Parathyroid adenoma (tissue), 2 donors: ENCODE measurements around the gene PCCA.

Source experiments
- H2AFZ ChIP-seq: fragments of 300-600 bp; sonication (generic); one replicate; pipeline ENCODE4 v1.7.0; 2017; ENCODE audit warnings: antibody characterized with exemption, mild to moderate bottlenecking
- H3K27ac ChIP-seq: fragments of 300-600 bp; sonication (generic); one replicate; pipeline ENCODE4 v1.7.0; 2017
- H3K27me3 ChIP-seq: fragments of 300-600 bp; sonication (generic); one replicate; pipeline ENCODE4 v1.7.0; 2017; ENCODE audit warnings: low read length; ENCODE audit not compliant: control insufficient read depth, insufficient read depth
- H3K36me3 ChIP-seq: fragments of 300-600 bp; sonication (generic); one replicate; pipeline ENCODE4 v1.7.0; 2017; ENCODE audit warnings: low read length; ENCODE audit not compliant: control insufficient read depth, insufficient read depth
- H3K4me1 ChIP-seq: fragments of 300-600 bp; sonication (generic); one replicate; pipeline ENCODE4 v1.7.0; 2017; ENCODE audit warnings: control low read depth
- H3K4me2 ChIP-seq: fragments of 300-600 bp; sonication (generic); one replicate; pipeline ENCODE4 v1.7.0; 2017; ENCODE audit warnings: low read length
- H3K4me3 ChIP-seq: fragments of 300-600 bp; sonication (generic); one replicate; pipeline ENCODE4 v1.7.0; 2017; ENCODE audit warnings: low read depth, low read length
- H3K79me2 ChIP-seq: fragments of 300-600 bp; sonication (generic); one replicate; pipeline ENCODE4 v1.7.0; 2017; ENCODE audit warnings: control low read depth
- H3K9ac ChIP-seq: fragments of 300-600 bp; sonication (generic); one replicate; pipeline ENCODE4 v1.7.0; 2017; ENCODE audit warnings: mild to moderate bottlenecking
- H3K9me3 ChIP-seq: fragments of 300-600 bp; sonication (generic); one replicate; pipeline ENCODE4 v1.7.0; 2017; ENCODE audit warnings: low read length; ENCODE audit not compliant: control insufficient read depth
- TF ChIP-seq, protein P1 (sequence below): fragments of 300-600 bp; sonication (generic); IDR thresholded peaks from one replicate; pipeline ENCODE4 v1.7.0; 2017; ENCODE audit warnings: antibody characterized with exemption, mild to moderate bottlenecking
- donor health status: primary hyperparathyroidism.

PCCA gene

DNA sequence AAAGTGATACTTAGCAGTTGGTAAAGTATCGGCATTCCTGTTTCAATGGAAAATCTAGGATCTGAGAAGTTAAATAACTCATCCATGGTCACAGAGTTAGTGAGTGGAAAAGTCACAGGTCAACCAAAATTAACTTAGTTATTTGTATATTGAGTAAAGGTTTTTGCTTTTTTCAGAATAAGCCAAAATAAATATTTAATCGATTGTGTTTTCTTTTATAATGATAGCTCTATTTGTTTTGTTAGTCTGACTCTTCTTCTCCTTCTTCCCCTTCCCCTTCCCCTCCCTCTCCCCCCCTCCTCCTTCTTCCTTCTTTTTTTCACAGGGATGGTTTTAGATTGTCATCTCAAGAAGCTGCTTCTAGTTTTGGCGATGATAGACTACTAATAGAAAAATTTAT is 173.5 kb downstream of the PCCA start:
- H3K27me3 ChIP-seq = no peaks in the 10 kb centered on the region
- H3K27ac ChIP-seq = no peak overlapping the region
- no peak overlapping the region for H3K4me3 ChIP-seq
- H2AFZ ChIP-seq = no peak overlapping the region
- no peak overlapping the region for H3K4me2 ChIP-seq
- no peaks in the 10 kb centered on the region for H3K9me3 ChIP-seq
- H3K4me1 ChIP-seq = no peaks in the 10 kb centered on the region
- H3K9ac ChIP-seq = no peak overlapping the region
- no peaks in the 10 kb centered on the region for H3K79me2 ChIP-seq
- H3K36me3 ChIP-seq = no peaks in the 10 kb centered on the region
- TF ChIP-seq, protein P1, sequence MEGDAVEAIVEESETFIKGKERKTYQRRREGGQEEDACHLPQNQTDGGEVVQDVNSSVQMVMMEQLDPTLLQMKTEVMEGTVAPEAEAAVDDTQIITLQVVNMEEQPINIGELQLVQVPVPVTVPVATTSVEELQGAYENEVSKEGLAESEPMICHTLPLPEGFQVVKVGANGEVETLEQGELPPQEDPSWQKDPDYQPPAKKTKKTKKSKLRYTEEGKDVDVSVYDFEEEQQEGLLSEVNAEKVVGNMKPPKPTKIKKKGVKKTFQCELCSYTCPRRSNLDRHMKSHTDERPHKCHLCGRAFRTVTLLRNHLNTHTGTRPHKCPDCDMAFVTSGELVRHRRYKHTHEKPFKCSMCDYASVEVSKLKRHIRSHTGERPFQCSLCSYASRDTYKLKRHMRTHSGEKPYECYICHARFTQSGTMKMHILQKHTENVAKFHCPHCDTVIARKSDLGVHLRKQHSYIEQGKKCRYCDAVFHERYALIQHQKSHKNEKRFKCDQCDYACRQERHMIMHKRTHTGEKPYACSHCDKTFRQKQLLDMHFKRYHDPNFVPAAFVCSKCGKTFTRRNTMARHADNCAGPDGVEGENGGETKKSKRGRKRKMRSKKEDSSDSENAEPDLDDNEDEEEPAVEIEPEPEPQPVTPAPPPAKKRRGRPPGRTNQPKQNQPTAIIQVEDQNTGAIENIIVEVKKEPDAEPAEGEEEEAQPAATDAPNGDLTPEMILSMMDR = no peak

DNA sequence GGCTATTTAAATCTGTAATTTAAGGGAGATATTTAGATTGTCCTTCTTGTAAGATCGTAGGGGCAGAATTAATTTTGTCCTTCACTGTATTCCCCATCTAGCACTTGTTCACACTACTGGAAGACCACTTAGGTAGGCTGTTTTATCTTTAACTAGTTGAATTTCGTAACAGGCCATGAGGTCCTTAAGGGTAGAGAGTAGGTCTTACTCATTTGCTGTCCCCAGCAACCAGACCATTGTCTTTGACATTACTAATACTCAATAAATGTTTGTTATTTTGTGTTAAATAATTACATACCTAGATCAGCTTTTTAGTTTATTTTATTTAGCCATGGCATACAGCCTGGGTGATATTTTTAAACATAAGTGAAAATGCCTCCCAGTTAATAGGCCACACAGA is 177.1 kb downstream of the PCCA start:
- Histone ChIP-seq H3K4me2 (no peak overlapping the region), H3K36me3 (no peaks in the 10 kb centered on the region), H3K27me3 (no peaks in the 10 kb centered on the region), H3K27ac (no peak overlapping the region), H3K9ac (no peak overlapping the region), H3K4me1 (no peaks in the 10 kb centered on the region), H3K79me2 (no peaks in the 10 kb centered on the region), H3K4me3 (no peak overlapping the region), H3K9me3 (no peaks in the 10 kb centered on the region), H2AFZ (no peak overlapping the region)
- TF ChIP-seq, protein P1 = no peak

DNA sequence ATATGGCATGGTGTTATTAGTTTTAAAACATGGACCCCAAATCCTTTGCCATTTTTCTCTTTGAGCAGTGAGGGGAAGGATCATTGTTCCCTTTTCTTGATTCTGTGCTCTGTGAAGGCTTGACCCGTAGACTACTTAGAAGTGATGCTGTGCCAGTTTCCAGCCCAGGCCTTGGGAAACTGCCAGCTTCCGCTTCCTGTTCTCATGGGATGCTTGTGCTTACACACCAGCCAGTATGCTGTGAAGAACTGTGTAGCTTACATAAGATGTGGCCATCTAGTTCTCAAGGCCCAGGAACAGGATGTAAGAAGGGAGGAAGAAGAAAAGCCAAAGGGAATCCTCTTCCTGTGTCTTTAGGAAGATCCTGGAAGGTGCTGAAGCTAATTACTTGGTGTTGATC is 180.9 kb downstream of the PCCA start:
- H3K27ac ChIP-seq = no peak overlapping the region

DNA sequence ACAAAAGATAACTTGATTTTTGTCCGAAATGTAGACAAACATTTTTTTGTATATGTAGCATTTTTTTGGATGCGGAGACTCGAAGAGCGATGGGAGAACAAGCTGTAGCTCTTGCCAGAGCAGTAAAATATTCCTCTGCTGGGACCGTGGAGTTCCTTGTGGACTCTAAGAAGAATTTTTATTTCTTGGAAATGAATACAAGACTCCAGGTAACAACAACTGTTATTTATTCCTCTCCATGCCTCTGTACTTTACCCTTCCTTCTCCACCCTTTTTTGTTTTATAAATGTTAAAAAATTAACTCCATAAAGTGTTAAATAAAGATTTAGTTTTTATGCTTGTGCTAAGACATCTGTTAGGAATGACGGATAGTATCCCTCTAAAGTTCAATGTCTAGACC is 184.2 kb downstream of the PCCA start:
- Histone ChIP-seq H3K9ac (no peak overlapping the region), H3K4me2 (no peak overlapping the region), H2AFZ (no peak overlapping the region), H3K79me2 (no peaks in the 10 kb centered on the region), H3K4me1 (no peaks in the 10 kb centered on the region), H3K27ac (no peak overlapping the region), H3K9me3 (no peaks in the 10 kb centered on the region), H3K27me3 (no peaks in the 10 kb centered on the region), H3K36me3 (no peaks in the 10 kb centered on the region), H3K4me3 (no peak overlapping the region)
- TF ChIP-seq, protein P1 = no peak

More for the DNA sequence above, 180.9 kb downstream of the PCCA start:
- no peak overlapping the region for H3K9ac ChIP-seq
- H3K4me1 ChIP-seq = no peaks in the 10 kb centered on the region
- H3K79me2 ChIP-seq = no peaks in the 10 kb centered on the region
- H3K27me3 ChIP-seq = no peaks in the 10 kb centered on the region
- no peaks in the 10 kb centered on the region for H3K36me3 ChIP-seq
- TF ChIP-seq, protein P1 = no peak
- no peak overlapping the region for H3K4me2 ChIP-seq
- H3K4me3 ChIP-seq = no peak overlapping the region
- H2AFZ ChIP-seq = no peak overlapping the region
- H3K9me3 ChIP-seq = no peaks in the 10 kb centered on the region

DNA sequence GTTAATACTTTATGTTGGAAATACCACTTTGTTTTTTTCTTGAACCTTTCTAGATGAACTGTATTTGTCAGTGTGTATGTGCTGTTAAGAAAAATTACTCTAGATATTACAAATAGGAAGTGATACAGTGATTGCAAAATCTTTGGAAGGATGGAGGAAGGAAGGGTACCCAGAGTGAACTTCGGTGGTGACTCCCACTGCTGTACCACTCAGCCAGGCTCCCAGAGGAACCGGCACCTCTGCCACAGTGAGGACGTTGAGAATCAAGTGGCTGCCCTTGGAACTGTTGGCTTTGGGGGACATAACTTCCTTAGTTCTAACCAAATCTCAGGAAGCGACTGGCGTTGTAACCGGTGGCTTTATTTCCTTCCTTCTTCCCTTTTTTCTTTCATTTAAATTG is 184.7 kb downstream of the PCCA start:
- H3K4me1 ChIP-seq = no peaks in the 10 kb centered on the region

More for the DNA sequence above, 184.7 kb downstream of the PCCA start:
- Histone ChIP-seq H3K79me2 (no peaks in the 10 kb centered on the region), H3K36me3 (no peaks in the 10 kb centered on the region), H3K27ac (no peak overlapping the region), H3K27me3 (no peaks in the 10 kb centered on the region), H2AFZ (no peak overlapping the region), H3K9me3 (no peaks in the 10 kb centered on the region), H3K4me3 (no peak overlapping the region), H3K9ac (no peak overlapping the region), H3K4me2 (no peak overlapping the region)
- TF ChIP-seq, protein P1 = no peak
